Keratinocyte (primary cell): ENCODE results near the gene GAPDHS. TPM values are rescaled to one million over a fixed set of nuclear protein-coding genes. Genes with fewer than 3 reads are reported as not detected.

Experiments
- DNase-seq: peaks from one replicate; pipeline ENCODE4 v3.0.0-alpha.2; 2011; ENCODE audit warnings: low read depth, missing footprints, low spot score
- FAIRE-seq: peaks from 2 replicates; lab custom pipeline; 2011; peaks lifted over from hg19 to GRCh38; lab: Jason Lieb, UNC
- H2AFZ ChIP-seq: 2 replicates; pipeline ENCODE4 v1.6.0; 2012; ENCODE audit warnings: low read length, control low read depth, inconsistent platforms; ENCODE audit not compliant: control insufficient read depth
- H3K27ac ChIP-seq: 2 replicates; pipeline ENCODE4 v1.5.1; 2011; ENCODE audit warnings: low read length; ENCODE audit not compliant: control insufficient read depth, insufficient read depth
- H3K27me3 ChIP-seq: 3 replicates; pipeline ENCODE4 v1.6.0; 2011; ENCODE audit warnings: low read length; ENCODE audit not compliant: control insufficient read depth, insufficient read depth; ENCODE audit errors: extremely low read depth
- H3K36me3 ChIP-seq, 2 experiments: 2 replicates in 1 of 2; 3 replicates in 1 of 2; pipeline ENCODE4 v1.5.1; 2011; ENCODE audit warnings: low read length in 2 of 2, mild to moderate bottlenecking in 1 of 2; ENCODE audit not compliant: control insufficient read depth in 2 of 2, insufficient read depth in 2 of 2; ENCODE audit errors: extremely low read depth in 1 of 2
- H3K4me1 ChIP-seq: 3 replicates; pipeline ENCODE4 v1.5.1; 2011; ENCODE audit warnings: low read length; ENCODE audit not compliant: control insufficient read depth, insufficient read depth; ENCODE audit errors: extremely low read depth
- H3K4me2 ChIP-seq: 3 replicates; pipeline ENCODE4 v1.6.0; 2011; ENCODE audit warnings: low read depth, low read length; ENCODE audit not compliant: control insufficient read depth, insufficient read depth; ENCODE audit errors: extremely low read depth
- H3K4me3 ChIP-seq, 3 experiments: fragments of 200-600 bp in 1 of 3; sonication (generic) in 1 of 3; 2 replicates in 2 of 3; 3 replicates in 1 of 3; pipeline ENCODE4 v1.5.1; 2011 to 2016; ENCODE audit warnings: low read length in 3 of 3, mild to moderate bottlenecking in 3 of 3, control low read depth in 2 of 3, inconsistent platforms in 1 of 3, low read depth in 1 of 3, mixed read lengths in 1 of 3, mixed run types in 1 of 3, moderate library complexity in 1 of 3; ENCODE audit not compliant: control insufficient read depth in 2 of 3, insufficient read depth in 2 of 3; ENCODE audit errors: extremely low read depth in 1 of 3
- H3K79me2 ChIP-seq: 2 replicates; pipeline ENCODE4 v1.6.0; 2012; ENCODE audit warnings: low read length; ENCODE audit not compliant: control insufficient read depth, insufficient read depth
- H3K9ac ChIP-seq: 3 replicates; pipeline ENCODE4 v1.6.0; 2011; ENCODE audit warnings: low read length; ENCODE audit not compliant: control insufficient read depth, insufficient read depth; ENCODE audit errors: extremely low read depth
- H3K9me1 ChIP-seq: 3 replicates; pipeline ENCODE4 v1.6.0; 2011; ENCODE audit warnings: low read length; ENCODE audit not compliant: control insufficient read depth, insufficient read depth; ENCODE audit errors: extremely low read depth
- H3K9me3 ChIP-seq: 2 replicates; pipeline ENCODE4 v1.5.1; 2012; ENCODE audit warnings: low read depth, low read length; ENCODE audit not compliant: control insufficient read depth
- H4K20me1 ChIP-seq: 3 replicates; pipeline ENCODE4 v1.6.0; 2011; ENCODE audit warnings: low read length; ENCODE audit not compliant: control insufficient read depth, insufficient read depth; ENCODE audit errors: extremely low read depth
- EZH2 ChIP-seq: IDR thresholded peaks from one replicate; pipeline ENCODE4 v1.6.1; 2012; ENCODE audit warnings: inconsistent platforms, mild to moderate bottlenecking, low read length, moderate library complexity
- dilution Hi-C: fragments of 300-500 bp; cut with MboI; formaldehyde crosslinking; loops from one replicate; pipeline ENCODE4 v1.7.0; 2020; ENCODE audit warnings: low sequenced_read_pairs; ENCODE audit not compliant: extremely low pct_ligation_motif_present
- polyA plus RNA-seq, 5 experiments: library from polyadenylated mRNA; depleted of rRNA in 3 of 5; stranded (reverse) in 3 of 5; stranded (forward) in 1 of 5; unstranded in 1 of 5; fragments of >200 nt; gene quantifications; 1 replicate in 1 of 5; 2 replicates in 3 of 5; 3 replicates in 1 of 5; pipeline versions ENCODE4 v1.2.1 to v1.2.3, GENCODE V29; 2011 to 2012; ENCODE audit warnings: missing spikeins in 2 of 5, low read depth in 1 of 5, low replicate concordance in 1 of 5
- TF ChIP-seq, protein P1 (sequence below), 3 experiments: IDR thresholded peaks in 1 of 3; conservative IDR thresholded peaks in 1 of 3; optimal IDR thresholded peaks in 1 of 3; 2 replicates in 2 of 3; 3 replicates in 1 of 3; pipeline versions ENCODE3 to v1.5.1; 2011; ENCODE audit warnings: low read length in 3 of 3, mild to moderate bottlenecking in 3 of 3, moderate library complexity in 2 of 3, control low read depth in 1 of 3, inconsistent platforms in 1 of 3; ENCODE audit not compliant: insufficient read depth in 2 of 3; ENCODE audit errors: extremely low read depth in 1 of 3

Gene GAPDHS
- polyA plus RNA-seq, 1 donor (not counting 4 experiments of a cell fraction or from before 2014, with no cell fraction given), result 0.08 TPM

GRCh38 chr19:35582760-35583159, 49.5 kb downstream of the GAPDHS start:
- H3K9ac ChIP-seq, result no peak overlapping the region
- TF ChIP-seq, protein P1, sequence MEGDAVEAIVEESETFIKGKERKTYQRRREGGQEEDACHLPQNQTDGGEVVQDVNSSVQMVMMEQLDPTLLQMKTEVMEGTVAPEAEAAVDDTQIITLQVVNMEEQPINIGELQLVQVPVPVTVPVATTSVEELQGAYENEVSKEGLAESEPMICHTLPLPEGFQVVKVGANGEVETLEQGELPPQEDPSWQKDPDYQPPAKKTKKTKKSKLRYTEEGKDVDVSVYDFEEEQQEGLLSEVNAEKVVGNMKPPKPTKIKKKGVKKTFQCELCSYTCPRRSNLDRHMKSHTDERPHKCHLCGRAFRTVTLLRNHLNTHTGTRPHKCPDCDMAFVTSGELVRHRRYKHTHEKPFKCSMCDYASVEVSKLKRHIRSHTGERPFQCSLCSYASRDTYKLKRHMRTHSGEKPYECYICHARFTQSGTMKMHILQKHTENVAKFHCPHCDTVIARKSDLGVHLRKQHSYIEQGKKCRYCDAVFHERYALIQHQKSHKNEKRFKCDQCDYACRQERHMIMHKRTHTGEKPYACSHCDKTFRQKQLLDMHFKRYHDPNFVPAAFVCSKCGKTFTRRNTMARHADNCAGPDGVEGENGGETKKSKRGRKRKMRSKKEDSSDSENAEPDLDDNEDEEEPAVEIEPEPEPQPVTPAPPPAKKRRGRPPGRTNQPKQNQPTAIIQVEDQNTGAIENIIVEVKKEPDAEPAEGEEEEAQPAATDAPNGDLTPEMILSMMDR (optimal IDR thresholded peaks at IDR 0.05 in 1 of 3, IDR thresholded peaks at IDR 0.05 in 1 of 3, conservative IDR thresholded peaks at IDR 0.05 in 1 of 3; ENCODE audit: extremely low read depth in 1 of 3, insufficient read depth in 2 of 3, low read length in 3 of 3), result no peak
- no peak for TF ChIP-seq EZH2
- FAIRE-seq, result no peak
- H3K4me3 ChIP-seq, result no peak overlapping the region
- no peaks in the 10 kb centered on the region for H3K79me2 ChIP-seq
- no peak overlapping the region for H3K27ac ChIP-seq
- dilution Hi-C loops, result no loop called here
- no peak for DNase-seq
- no peaks in the 10 kb centered on the region for H3K4me1 ChIP-seq
- H3K4me2 ChIP-seq, result no peak overlapping the region
- H3K9me3 ChIP-seq, result no peaks in the 10 kb centered on the region
- no peak overlapping the region for H2AFZ ChIP-seq
- no peaks in the 10 kb centered on the region for H3K9me1 ChIP-seq
- H3K36me3 ChIP-seq, result no peaks in the 10 kb centered on the region
- no peaks in the 10 kb centered on the region for H3K27me3 ChIP-seq
- H4K20me1 ChIP-seq, result no peaks in the 10 kb centered on the region

DNA sequence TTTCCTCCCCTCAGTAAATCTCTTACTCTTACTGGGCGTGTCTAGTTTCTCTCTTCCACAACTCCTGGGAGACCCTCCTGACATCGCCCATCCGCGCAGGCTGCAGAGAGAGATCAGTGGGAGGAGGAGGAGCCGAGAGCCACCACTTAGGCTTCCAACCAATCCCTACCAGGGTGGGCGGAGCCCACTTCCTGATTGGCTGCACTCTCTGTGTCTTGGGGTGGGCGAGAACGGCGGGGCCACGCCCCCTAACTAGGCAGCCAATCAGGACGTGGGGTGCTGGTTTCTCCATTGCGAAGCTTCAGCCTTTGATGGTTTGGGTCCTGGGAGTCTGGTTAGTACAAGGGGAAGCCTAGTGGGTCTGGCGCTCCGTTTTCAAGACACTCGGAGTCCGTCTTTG, 52.6 kb downstream of the GAPDHS start, which contains the start of gene PMIS2:
Gene PMIS2 (plus strand): TSS at position 326 of the 400 bp plus-strand sequence. CDS start 87 bp downstream, outside the sequence.
- no peak for DNase-seq
- dilution Hi-C loops, result no loop called here
- H4K20me1 ChIP-seq, result no peaks in the 10 kb centered on the region
- H3K9me3 ChIP-seq, result no peaks in the 10 kb centered on the region
- H3K36me3 ChIP-seq, result no peaks in the 10 kb centered on the region
- H3K9ac ChIP-seq, result no peak within 1 kb of the TSS
- H3K4me3 ChIP-seq, result no peak within 1 kb of the TSS
- no peaks in the 10 kb centered on the region for H3K27me3 ChIP-seq
- H3K4me1 ChIP-seq, result no peaks in the 10 kb centered on the region
- no peak within 1 kb of the TSS for H3K27ac ChIP-seq
- H3K79me2 ChIP-seq, result no peaks in the 10 kb centered on the region
- FAIRE-seq, result no peak
- no peak for TF ChIP-seq EZH2
- TF ChIP-seq, protein P1 (optimal IDR thresholded peaks at IDR 0.05 in 1 of 3, IDR thresholded peaks at IDR 0.05 in 1 of 3, conservative IDR thresholded peaks at IDR 0.05 in 1 of 3; ENCODE audit: extremely low read depth in 1 of 3, insufficient read depth in 2 of 3, low read length in 3 of 3), result no peak
- no peak within 1 kb of the TSS for H2AFZ ChIP-seq
- H3K4me2 ChIP-seq, result no peak within 1 kb of the TSS
- no peaks in the 10 kb centered on the region for H3K9me1 ChIP-seq
